Activated CD8-positive, alpha-beta memory T cell treated with anti-CD3 and anti-CD28 coated beads for 48 hours (primary cell): ENCODE measurements around the gene LSM4.
"Not testable (repeated sequence)": the region's sequence is repeated elsewhere in the genome, so short reads cannot be mapped to it uniquely, and the experiment has no call there.

Experiments used
- DNase-seq, 3 experiments: peaks; one replicate each; pipeline ENCODE4 v3.0.0-alpha.2; 2020; ENCODE audit warnings: low read depth in 2 of 3, low spot score in 2 of 3

The LSM4 gene

GRCh38 chr19:18322759-18323460, at the start of gene LSM4:
Gene LSM4 (minus strand): TSS chr19:18323076. CDS start chr19:18323020, 56 bp downstream.
- peak; percentile 96 to 99 (median 97) for DNase-seq

- DNase-seq = no peak
Observed at GRCh38 chr19:18368504-18369222, 45.8 kb upstream of the LSM4 start.

DNA sequence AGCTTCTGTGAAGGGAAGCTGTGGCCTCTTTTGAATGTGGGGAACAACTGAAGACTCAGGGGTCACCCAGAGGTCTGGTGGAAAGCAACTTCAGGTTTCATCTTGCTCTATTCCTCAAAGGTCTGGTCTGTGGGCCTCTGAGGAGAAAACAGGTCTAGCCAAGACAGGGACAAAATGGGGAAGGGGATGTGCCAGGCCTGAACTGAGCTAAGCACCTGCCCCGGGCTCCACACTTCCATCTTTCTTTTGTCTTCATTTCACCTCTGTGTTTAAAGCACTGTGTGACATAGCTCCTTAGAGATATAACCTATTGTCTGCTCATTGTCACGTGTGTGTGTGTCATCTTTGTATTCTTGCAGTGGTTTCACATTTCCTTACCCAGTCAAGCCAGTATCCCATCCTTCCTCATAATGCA, 43.2 kb upstream of the LSM4 start:
- no peak for DNase-seq

DNA sequence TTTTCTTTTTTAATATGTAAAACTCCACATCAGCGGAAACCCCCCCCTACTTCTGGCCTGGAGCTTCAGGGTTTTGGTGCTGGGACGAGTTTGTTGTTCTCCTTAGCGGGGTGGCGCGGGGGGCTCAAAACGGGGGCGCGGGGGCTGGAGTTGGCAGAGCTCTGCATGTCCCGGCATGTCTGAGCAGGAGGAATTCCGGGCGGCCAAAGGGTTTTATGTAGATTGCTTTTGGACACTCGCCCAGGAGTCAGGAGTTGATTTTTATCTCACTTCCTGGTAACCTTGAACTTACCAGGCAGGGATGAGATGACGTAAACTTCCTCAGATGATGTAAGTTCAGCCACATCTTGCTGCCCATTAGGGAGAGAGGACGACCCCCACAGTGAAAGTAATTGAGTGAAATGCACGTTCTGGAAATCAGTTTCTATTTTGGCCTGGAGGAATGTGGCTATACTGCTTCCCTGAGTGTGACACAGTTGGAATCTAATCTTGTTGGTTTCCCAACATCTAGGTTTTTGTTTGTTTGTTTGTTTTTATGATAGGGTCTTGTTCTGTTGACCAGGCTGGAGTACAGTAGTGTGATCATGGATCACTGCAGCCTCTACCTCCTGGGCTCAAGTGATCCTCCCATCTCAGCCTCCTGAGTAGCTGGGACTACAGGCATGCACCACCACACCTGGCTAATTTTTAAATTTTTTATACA, 42.1 kb upstream of the LSM4 start:
- DNase-seq = no peak

GRCh38 chr19:18364277-18364825, 41.5 kb upstream of the LSM4 start:
- DNase-seq = not testable (repeated sequence)

GRCh38 chr19:18363787-18364186, 40.9 kb upstream of the LSM4 start:
- no peak for DNase-seq

- no peak for DNase-seq
Observed at GRCh38 chr19:18362934-18363542, 40.2 kb upstream of the LSM4 start.

- no peak for DNase-seq
Observed at GRCh38 chr19:18361646-18362045, 38.8 kb upstream of the LSM4 start.

DNA sequence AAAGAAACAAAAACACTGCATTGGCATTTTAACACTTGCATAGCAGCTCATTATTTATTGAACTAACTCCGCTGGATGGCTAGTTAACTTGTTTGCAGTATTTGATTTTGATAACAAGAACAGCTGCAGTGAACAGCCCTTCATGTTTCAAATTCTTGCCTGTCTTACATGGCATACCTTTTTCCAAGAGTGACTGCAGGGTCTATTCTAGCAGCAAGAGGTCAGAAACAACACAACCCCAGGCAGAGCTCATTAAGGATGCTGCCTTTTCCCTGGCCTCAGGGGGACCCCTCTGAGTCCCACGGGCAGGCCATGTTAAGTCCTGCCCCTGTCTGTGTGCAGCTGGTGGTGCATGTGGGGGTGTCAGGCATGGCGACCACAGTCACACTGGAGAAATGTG, 34.2 kb upstream of the LSM4 start:
- no peak for DNase-seq

DNA sequence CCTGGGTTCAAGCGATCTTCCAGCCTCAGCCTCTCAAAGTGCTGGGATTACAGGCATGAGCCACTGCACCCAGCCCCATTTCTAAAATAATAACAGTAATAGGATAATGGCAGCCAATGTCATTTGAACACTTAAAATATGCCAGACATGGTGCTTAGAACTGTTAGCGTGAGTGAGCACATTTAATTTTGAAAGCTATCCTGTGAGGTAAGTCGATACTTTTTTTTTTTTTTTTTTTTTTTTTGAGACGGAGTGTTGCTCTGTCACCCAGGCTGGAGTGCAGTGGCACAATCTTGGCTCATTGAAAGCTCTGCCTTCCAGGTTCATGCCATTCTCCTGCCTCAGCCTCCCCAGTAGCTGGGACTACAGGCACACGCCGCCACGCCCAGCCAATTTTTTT, 31.9 kb upstream of the LSM4 start:
- DNase-seq = not testable (repeated sequence)

GRCh38 chr19:18353378-18354005, 30.6 kb upstream of the LSM4 start:
- DNase-seq = no peak

GRCh38 chr19:18351544-18351943, 28.7 kb upstream of the LSM4 start:
- no peak for DNase-seq

DNA sequence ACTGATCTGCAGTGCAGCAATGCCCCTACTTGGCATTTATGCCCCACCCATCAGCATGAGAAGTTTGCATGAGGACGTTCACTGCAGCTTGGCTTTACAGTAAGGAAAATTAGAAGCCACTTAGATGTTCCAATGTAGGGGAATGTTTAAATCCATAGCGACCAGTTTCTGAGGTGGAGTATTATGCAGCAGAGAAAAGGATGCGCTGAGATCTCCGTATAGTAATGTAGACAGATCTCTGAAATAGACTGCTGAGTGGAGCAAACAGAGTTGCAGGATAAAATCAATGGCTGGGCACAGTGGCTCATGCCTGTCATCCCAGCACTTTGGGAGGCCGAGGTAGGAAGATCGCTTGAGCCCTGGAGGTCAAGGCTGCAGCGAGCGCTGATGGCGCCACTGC, 27.6 kb upstream of the LSM4 start:
- DNase-seq = no peak

DNA sequence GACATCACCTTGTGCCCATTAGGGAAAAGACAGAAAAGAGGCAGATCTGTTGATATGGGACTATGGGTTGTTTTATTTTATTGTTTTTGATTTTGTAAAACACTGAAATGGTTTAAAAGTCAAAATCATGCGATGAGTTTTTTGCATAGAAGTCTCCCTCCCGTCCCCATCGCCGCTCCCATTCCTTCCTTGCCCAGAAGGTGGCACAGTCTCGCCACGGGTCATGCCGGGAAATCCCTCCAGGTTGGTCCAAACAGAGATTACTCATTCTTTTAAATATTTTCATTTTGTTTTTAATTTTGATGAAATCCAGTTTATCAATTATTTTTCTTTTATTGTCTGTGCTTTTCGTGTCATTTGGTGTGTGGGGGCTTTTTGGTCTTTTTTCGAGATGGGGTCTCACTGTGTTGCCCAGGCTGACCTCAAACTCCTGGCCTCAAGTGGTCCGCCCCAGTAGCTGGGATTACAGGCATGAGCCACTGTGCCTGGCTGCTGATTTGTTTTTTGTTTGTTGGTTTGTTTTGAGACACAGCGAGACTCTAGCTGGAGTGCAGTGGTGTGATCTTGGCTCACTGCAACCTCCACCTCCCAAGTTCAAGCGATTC, 26.8 kb upstream of the LSM4 start:
- no peak for DNase-seq

DNA sequence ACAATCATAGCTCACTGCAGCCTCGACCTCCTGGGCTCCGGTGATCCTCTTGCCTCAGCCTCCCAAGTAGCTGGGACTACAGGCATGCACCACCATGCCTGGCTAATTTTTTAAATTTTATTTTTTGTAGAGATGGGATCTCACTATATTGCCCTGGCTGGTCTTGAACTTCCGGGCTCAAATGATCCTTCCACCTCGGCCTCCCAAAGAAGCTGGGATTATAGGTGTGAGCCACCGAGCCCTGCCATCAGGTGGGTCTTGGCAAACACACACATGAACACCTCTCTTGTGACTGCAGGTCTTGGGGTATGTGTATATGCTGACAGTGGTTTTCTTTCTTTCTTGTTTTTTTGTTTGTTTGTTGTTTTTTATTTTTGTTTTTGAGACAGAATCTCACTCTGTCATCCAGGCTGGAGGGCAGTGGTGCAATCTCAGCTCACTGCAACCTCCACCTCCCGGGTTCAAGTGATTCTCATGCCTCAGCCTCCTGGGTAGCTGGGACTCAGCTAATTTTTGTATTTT, 26.0 kb upstream of the LSM4 start:
- not testable (repeated sequence) for DNase-seq

DNA sequence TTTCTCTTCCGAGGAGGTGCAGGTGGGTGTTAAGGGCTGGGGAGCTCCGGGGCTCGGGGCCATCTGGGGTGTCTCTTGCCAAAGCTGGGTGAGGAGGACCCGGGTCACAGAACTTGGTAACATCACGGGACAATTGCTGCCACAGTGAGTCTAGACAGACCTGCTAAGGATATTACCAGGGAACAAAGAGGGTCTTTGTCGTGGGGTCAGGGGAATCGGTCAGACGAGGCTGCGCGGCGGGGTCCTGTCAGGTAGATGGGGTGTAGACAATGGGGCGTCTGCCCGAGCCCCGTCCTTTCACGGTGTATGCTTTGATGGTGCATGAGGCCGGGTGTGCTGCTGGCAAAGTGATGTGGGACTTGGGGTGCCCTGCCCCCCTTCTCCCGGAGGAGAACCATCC, 25.3 kb upstream of the LSM4 start:
- DNase-seq = no peak

GRCh38 chr19:18346091-18346490, 23.2 kb upstream of the LSM4 start:
- DNase-seq = no peak

- no peak for DNase-seq
Observed at GRCh38 chr19:18345296-18345695, 22.4 kb upstream of the LSM4 start.

- no peak for DNase-seq
Observed at GRCh38 chr19:18344582-18344950, 21.7 kb upstream of the LSM4 start.

DNA sequence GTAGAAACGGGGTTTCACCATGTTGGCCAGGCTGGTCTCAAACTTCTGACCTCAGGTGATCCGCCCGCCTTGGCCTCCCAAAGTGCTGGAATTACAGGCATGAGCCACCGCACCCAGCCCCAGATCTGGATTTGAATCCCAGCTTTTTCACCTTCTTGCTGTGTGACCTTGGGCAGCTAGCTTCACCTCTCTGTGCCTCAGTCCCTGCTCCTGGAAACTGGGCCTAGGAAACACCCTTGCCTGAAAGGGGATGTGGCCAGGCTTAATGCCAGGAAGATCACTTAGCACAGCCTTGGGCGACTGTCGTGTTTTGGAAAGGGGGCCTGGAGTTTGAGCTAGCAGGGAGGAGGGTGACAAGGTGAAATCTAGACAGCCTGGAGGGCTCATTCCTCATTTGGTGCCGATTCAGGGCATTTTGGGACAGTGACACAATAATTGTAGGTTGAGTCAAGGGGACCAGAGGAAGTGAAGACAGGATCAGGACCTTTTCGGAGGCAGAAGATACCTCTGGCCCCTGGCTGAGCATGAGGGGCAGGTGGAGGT, 19.3 kb upstream of the LSM4 start:
- DNase-seq = no peak
